SK-N-SH (cell line): ENCODE measurements around the gene CSF3. TPM values are rescaled to one million over a fixed set of nuclear protein-coding genes. Genes with fewer than 3 reads are reported as not detected.

Experiments used
- CTCF ChIA-PET: fragments of 300-600, 350-600 bp; formaldehyde crosslinking; extraction: SDS; loops from one replicate; lab custom pipeline; 2021; lab: Yijun Ruan, JAX
- POLR2A ChIA-PET: fragments of 350-600 bp; sonication (Branson Sonifier 250); formaldehyde crosslinking; extraction: SDS; loops from one replicate; lab custom pipeline; 2020; ENCODE audit warnings: antibody characterized with exemption, inconsistent platforms; lab: Yijun Ruan, JAX
- DNase-seq: peaks from one replicate; pipeline ENCODE4 v3.0.0; 2012
- H2AFZ ChIP-seq: fragments of 200-600 bp; sonication (generic); 2 replicates; pipeline ENCODE4 v1.8.1; 2016; ENCODE audit warnings: antibody characterized with exemption, mild to moderate bottlenecking, low read depth
- H3F3A ChIP-seq: fragments of 200-600 bp; sonication (generic); replicated peaks from 2 replicates; pipeline ENCODE3; 2016; ENCODE audit warnings: antibody characterized with exemption, mild to moderate bottlenecking; ENCODE audit not compliant: insufficient read depth
- H3K27ac ChIP-seq, 2 experiments: fragments of 200-500 bp in 1 of 2; fragments of 200-600 bp in 1 of 2; sonication (Bioruptor generic) in 1 of 2; sonication (generic), shearing (Covaris generic) in 1 of 2; 2 replicates each; pipeline versions ENCODE4 v1.5.1 to v1.6.1; 2014 to 2016; ENCODE audit warnings: low read depth in 2 of 2, inconsistent platforms in 1 of 2, low read length in 1 of 2, mild to moderate bottlenecking in 1 of 2, mixed read lengths in 1 of 2
- H3K27me3 ChIP-seq: fragments of 200-600 bp; sonication (generic), shearing (Covaris generic); 2 replicates; pipeline ENCODE4 v1.6.1; 2016; ENCODE audit warnings: mixed run types; ENCODE audit not compliant: insufficient read depth
- H3K36me3 ChIP-seq, 2 experiments: fragments of 200-500 bp in 1 of 2; fragments of 200-600 bp in 1 of 2; sonication (Bioruptor generic) in 1 of 2; sonication (generic) in 1 of 2; replicated peaks in 1 of 2; 2 replicates each; pipeline versions ENCODE3 to v1.5.1; 2014 to 2016; ENCODE audit warnings: low read length in 1 of 2, mild to moderate bottlenecking in 1 of 2; ENCODE audit not compliant: insufficient read depth in 2 of 2, control insufficient read depth in 1 of 2
- H3K4me1 ChIP-seq, 2 experiments: fragments of 200-500 bp in 1 of 2; fragments of 200-600 bp in 1 of 2; sonication (Bioruptor generic) in 1 of 2; sonication (generic), shearing (Covaris generic) in 1 of 2; 2 replicates each; pipeline versions ENCODE4 v1.5.1 to v1.6.1; 2014 to 2016; ENCODE audit warnings: low read depth in 1 of 2, low read length in 1 of 2, mixed run types in 1 of 2; ENCODE audit not compliant: insufficient read depth in 2 of 2, control insufficient read depth in 1 of 2
- H3K4me2 ChIP-seq: fragments of 200-600 bp; sonication (generic), shearing (Covaris generic); 2 replicates; pipeline ENCODE4 v1.6.1; 2017; ENCODE audit warnings: mixed run types
- H3K4me3 ChIP-seq, 2 experiments: fragments of 200-500 bp in 1 of 2; fragments of 200-600 bp in 1 of 2; sonication (Bioruptor generic) in 1 of 2; sonication (generic), shearing (Covaris generic) in 1 of 2; 2 replicates each; pipeline versions ENCODE4 v1.5.1 to v1.8.1; 2014 to 2016; ENCODE audit warnings: low read depth in 2 of 2, inconsistent platforms in 1 of 2, low read length in 1 of 2, mild to moderate bottlenecking in 1 of 2, mixed read lengths in 1 of 2, moderate library complexity in 1 of 2
- H3K79me2 ChIP-seq: fragments of 200-600 bp; sonication (generic); 2 replicates; pipeline ENCODE4 v1.8.1; 2017; ENCODE audit warnings: mild to moderate bottlenecking; ENCODE audit not compliant: insufficient read depth
- H3K9ac ChIP-seq: fragments of 200-600 bp; sonication (generic); 2 replicates; pipeline ENCODE4 v1.6.1; 2017; ENCODE audit warnings: mixed run types
- H3K9me2 ChIP-seq: fragments of 200-600 bp; sonication (generic); 2 replicates; pipeline ENCODE4 v1.6.1; 2017; ENCODE audit warnings: mixed run types
- H3K9me3 ChIP-seq: fragments of 200-600 bp; sonication (generic); 2 replicates; pipeline ENCODE4 v1.6.1; 2017; ENCODE audit warnings: mixed run types, mild to moderate bottlenecking, moderate library complexity
- H4K20me1 ChIP-seq: fragments of 200-600 bp; sonication (generic); 2 replicates; pipeline ENCODE4 v1.6.1; 2017; ENCODE audit warnings: mild to moderate bottlenecking, mixed run types; ENCODE audit not compliant: insufficient read depth
- CTCF ChIP-seq: fragments of 200-600 bp; sonication (generic); IDR thresholded peaks from 2 replicates; pipeline ENCODE4 v1.6.1; 2017; ENCODE audit warnings: antibody characterized with exemption, mild to moderate bottlenecking, moderate library complexity
- ELF1 ChIP-seq: IDR thresholded peaks from 2 replicates; pipeline ENCODE4 v1.4.0; 2012
- FOXJ3 ChIP-seq: sonication (generic); formaldehyde crosslinking; IDR thresholded peaks from 2 replicates; pipeline ENCODE4 v1.5.1; 2020; ENCODE audit warnings: mild to moderate bottlenecking, missing genetic modification reagents
- GABPA ChIP-seq: IDR thresholded peaks from 2 replicates; pipeline ENCODE4 v1.4.0; 2012; ENCODE audit warnings: low read depth, mild to moderate bottlenecking
- GATA2 ChIP-seq: sonication (generic); formaldehyde crosslinking; IDR thresholded peaks from 2 replicates; pipeline ENCODE4 v1.5.0; 2020; ENCODE audit warnings: mild to moderate bottlenecking, missing genetic modification reagents
- IRF3 ChIP-seq: fragments of 150-350 bp; IDR thresholded peaks from 2 replicates; pipeline ENCODE4 v1.6.1; 2016; ENCODE audit warnings: mild to moderate bottlenecking, low read depth, low read length
- MAX ChIP-seq: IDR thresholded peaks from 2 replicates; pipeline ENCODE4 v1.4.0; 2012; ENCODE audit warnings: low read depth
- MEF2A ChIP-seq: IDR thresholded peaks from 2 replicates; pipeline ENCODE4 v1.4.0; 2012; ENCODE audit warnings: low read depth, borderline replicate concordance
- NFIC ChIP-seq: IDR thresholded peaks from 2 replicates; pipeline ENCODE4 v1.4.0; 2012; ENCODE audit warnings: borderline replicate concordance
- PBX3 ChIP-seq: IDR thresholded peaks from 2 replicates; pipeline ENCODE4; 2012
- RAD21 ChIP-seq: IDR thresholded peaks from 2 replicates; pipeline ENCODE4 v1.6.1; 2012; ENCODE audit warnings: mild to moderate bottlenecking, low read length
- REST ChIP-seq: IDR thresholded peaks from 2 replicates; pipeline ENCODE4 v1.6.1; 2012; ENCODE audit warnings: mild to moderate bottlenecking, low read depth, low read length, moderate library complexity
- RFX5 ChIP-seq: IDR thresholded peaks from 2 replicates; pipeline ENCODE4 v1.6.1; 2012; ENCODE audit warnings: mild to moderate bottlenecking, improper control_type of control experiment, low read length
- SIN3A ChIP-seq: IDR thresholded peaks from 2 replicates; pipeline ENCODE4 v1.6.1; 2012; ENCODE audit warnings: low read depth, mild to moderate bottlenecking, low read length, moderate library complexity, borderline replicate concordance
- SMC3 ChIP-seq: IDR thresholded peaks from 2 replicates; pipeline ENCODE4 v1.6.1; 2012; ENCODE audit warnings: low read depth, low read length, improper control_type of control experiment
- TAF1 ChIP-seq: IDR thresholded peaks from 2 replicates; pipeline ENCODE4 v1.6.1; 2012; ENCODE audit warnings: low read depth, mild to moderate bottlenecking, low read length, moderate library complexity, borderline replicate concordance
- TEAD4 ChIP-seq: IDR thresholded peaks from 2 replicates; pipeline ENCODE4 v1.4.0; 2012; ENCODE audit warnings: mild to moderate bottlenecking, borderline replicate concordance; ENCODE audit not compliant: insufficient read depth
- USF1 ChIP-seq: IDR thresholded peaks from 2 replicates; pipeline ENCODE4 v1.4.0; 2012; ENCODE audit warnings: low read depth, borderline replicate concordance
- WGBS: methylation state at CpG from one replicate; pipeline ENCODE4 v1.1.6; 2017; ENCODE audit warnings: low lambda C conversion rate; 5-methylcytosine and 5-hydroxymethylcytosine counted together
- polyA plus RNA-seq, 3 experiments: library from polyadenylated mRNA; depleted of rRNA; stranded (reverse); fragments of >200 nt; gene quantifications; 2 replicates each; pipeline ENCODE4 v1.2.3, GENCODE V29; 2012

Gene CSF3
- polyA plus RNA-seq, 1 of the 3 experiments (the other 2 are of a cell fraction): not detected

- no peak for TF ChIP-seq REST
- no peak for TF ChIP-seq TAF1
- no peak for TF ChIP-seq RFX5
- peak; percentile 71 for TF ChIP-seq SMC3
- no peak for TF ChIP-seq GATA2 (CRISPR knock-in tag)
- TF ChIP-seq FOXJ3: no peak
- no peak for TF ChIP-seq TEAD4
- TF ChIP-seq IRF3: no peak
- TF ChIP-seq PBX3: no peak
- TF ChIP-seq MEF2A: no peak
- peak; percentile 74; the same call in 1 of the 2 replicates for TF ChIP-seq SIN3A
- TF ChIP-seq GABPA: no peak
- TF ChIP-seq USF1: no peak
Measured at GRCh38 chr17:40035162-40035559, 19.9 kb downstream of the CSF3 start (continued).

- Histone ChIP-seq H3K36me3 (peaks cover under 1 to 6% of the 10 kb centered on the region in 2 experiments), H3F3A (peaks cover 10% of the 10 kb centered on the region), H3K4me3 (no peak overlapping the region), H3K4me1 (peaks cover 0 to 6% of the 10 kb centered on the region in 2 experiments; a peak in 1 of 4 replicates), H3K9ac (no peak overlapping the region), H2AFZ (no peak overlapping the region), H4K20me1 (no peaks in the 10 kb centered on the region), H3K9me2 (no peaks in the 10 kb centered on the region), H3K79me2 (no peaks in the 10 kb centered on the region), H3K9me3 (no peaks in the 10 kb centered on the region), H3K27me3 (no peaks in the 10 kb centered on the region), H3K27ac (peak overlapping the region; percentile 34 to 64), H3K4me2 (0 out of 2 replicates have a peak overlapping the region, but pooled peaks have one; percentile 14)
- ChIA-PET CTCF (interaction anchor here (0.6 to 9.5 kb wide), 29 partner anchors 10 to 153 kb away, joined by 3 to 96 read pairs (median 4); partner anchors contain the start of gene CSF3), POLR2A (interaction anchor here (1.0 to 1.5 kb wide), 2 partner anchors 30 to 36 kb away, joined by 3 to 5 read pairs; no protein-coding TSS in a partner anchor)
- WGBS: 33% methylated on average over 11 of the region's 11 CpGs
- DNase-seq: peak; percentile 80
- TF ChIP-seq ELF1 (no peak), MEF2A (no peak), MAX (0 out of 2 replicates have a peak, but pooled peaks have one; percentile 35), CTCF (peak; percentile 83), NFIC (peak; percentile 58), REST (no peak), RAD21 (peak; percentile 64)
Measured at GRCh38 chr17:40038882-40039513, 23.8 kb downstream of the CSF3 start.
